H9 (cell line): ENCODE results near the gene SPAG6. TPM values are rescaled to one million over a fixed set of nuclear protein-coding genes. Genes with fewer than 3 reads are reported as not detected.
A peak's percentile ranks its signal among the peaks of the same experiment; 100 is the strongest.

ENCODE experiments used
- DNase-seq: peaks from one replicate; pipeline ENCODE4 v3.0.0-alpha.2; 2017
- H2AFZ ChIP-seq: one replicate; pipeline ENCODE4 v1.6.1; 2013; ENCODE audit warnings: mild to moderate bottlenecking, low read length, control low read depth, moderate library complexity
- H2AK5ac ChIP-seq: 2 replicates; pipeline ENCODE4 v1.6.1; 2013; ENCODE audit warnings: low read length, control low read depth, mixed read lengths; ENCODE audit not compliant: insufficient read length
- H2BK120ac ChIP-seq: one replicate; pipeline ENCODE4 v1.6.1; 2013; ENCODE audit warnings: low read depth, mild to moderate bottlenecking, low read length, control low read depth, inconsistent platforms; ENCODE audit not compliant: poor library complexity, severe bottlenecking
- H2BK12ac ChIP-seq: 2 replicates; pipeline ENCODE4 v1.6.1; 2013; ENCODE audit warnings: low read length, control low read depth, mixed read lengths, low read depth; ENCODE audit not compliant: insufficient read length
- H2BK15ac ChIP-seq: 2 replicates; pipeline ENCODE4 v1.6.1; 2013; ENCODE audit warnings: low read depth, low read length, control low read depth
- H2BK20ac ChIP-seq: one replicate; pipeline ENCODE4 v1.6.1; 2013; ENCODE audit warnings: low read depth, mild to moderate bottlenecking, low read length, control low read depth, inconsistent platforms; ENCODE audit not compliant: poor library complexity, severe bottlenecking
- H2BK5ac ChIP-seq: 2 replicates; pipeline ENCODE4 v1.6.1; 2013; ENCODE audit warnings: low read length, control low read depth, mixed read lengths; ENCODE audit not compliant: insufficient read length
- H3K14ac ChIP-seq: 2 replicates; pipeline ENCODE4 v1.6.1; 2013; ENCODE audit warnings: low read length, control low read depth; ENCODE audit not compliant: insufficient read depth
- H3K18ac ChIP-seq: 2 replicates; pipeline ENCODE4 v1.6.1; 2013; ENCODE audit warnings: low read depth, mild to moderate bottlenecking, mixed read lengths, low read length, control low read depth; ENCODE audit not compliant: insufficient read length
- H3K23ac ChIP-seq: 2 replicates; pipeline ENCODE4 v1.6.1; 2013; ENCODE audit warnings: low read length, control low read depth, mixed read lengths, low read depth; ENCODE audit not compliant: insufficient read length
- H3K23me2 ChIP-seq: 2 replicates; pipeline ENCODE4 v1.6.1; 2013; ENCODE audit warnings: low read depth, mild to moderate bottlenecking, mixed read lengths, low read length, control low read depth; ENCODE audit not compliant: insufficient read length, poor library complexity, severe bottlenecking
- H3K27ac ChIP-seq: 2 replicates; pipeline ENCODE4 v1.5.1; 2013; ENCODE audit warnings: low read length, control low read depth, mixed read lengths, low read depth; ENCODE audit not compliant: insufficient read length
- H3K27me3 ChIP-seq: 2 replicates; pipeline ENCODE4 v1.6.1; 2013; ENCODE audit warnings: low read length, control low read depth, inconsistent platforms; ENCODE audit not compliant: insufficient read depth
- H3K4ac ChIP-seq: 2 replicates; pipeline ENCODE4 v1.6.1; 2013; ENCODE audit warnings: low read depth, mild to moderate bottlenecking, control low read depth, inconsistent platforms, low read length, moderate library complexity
- H3K4me1 ChIP-seq: 2 replicates; pipeline ENCODE4 v1.6.1; 2013; ENCODE audit warnings: low read length, control low read depth, inconsistent platforms; ENCODE audit not compliant: insufficient read depth
- H3K4me2 ChIP-seq: 2 replicates; pipeline ENCODE4 v1.6.1; 2013; ENCODE audit warnings: low read length, control low read depth, mixed read lengths; ENCODE audit not compliant: insufficient read length, insufficient read depth
- H3K56ac ChIP-seq: 2 replicates; pipeline ENCODE4 v1.6.1; 2013; ENCODE audit warnings: low read depth, mild to moderate bottlenecking, mixed read lengths, low read length, control low read depth; ENCODE audit not compliant: insufficient read length
- H3K79me1 ChIP-seq: 2 replicates; pipeline ENCODE4 v1.6.1; 2013; ENCODE audit warnings: low read depth, mild to moderate bottlenecking, moderate library complexity, low read length, control low read depth, inconsistent platforms; ENCODE audit not compliant: insufficient read depth, poor library complexity, severe bottlenecking
- H3K79me2 ChIP-seq: 2 replicates; pipeline ENCODE4 v1.6.1; 2013; ENCODE audit warnings: low read length, control low read depth, inconsistent platforms; ENCODE audit not compliant: insufficient read depth
- H3K9ac ChIP-seq: 2 replicates; pipeline ENCODE4 v1.6.1; 2013; ENCODE audit warnings: low read length, control low read depth, mixed read lengths; ENCODE audit not compliant: insufficient read length; ENCODE audit errors: extremely low read depth
- H3K9me3 ChIP-seq: one replicate; pipeline ENCODE4 v1.6.1; 2013; ENCODE audit warnings: low read depth, low read length, inconsistent platforms; ENCODE audit not compliant: control insufficient read depth
- H3T11ph ChIP-seq: one replicate; pipeline ENCODE4 v1.6.1; 2013; ENCODE audit warnings: mild to moderate bottlenecking, low read length, control low read depth, inconsistent platforms
- H4K20me1 ChIP-seq: one replicate; pipeline ENCODE4 v1.6.1; 2013; ENCODE audit not compliant: control insufficient read depth, insufficient read length, insufficient read depth
- H4K5ac ChIP-seq: 2 replicates; pipeline ENCODE4 v1.6.1; 2013; ENCODE audit warnings: low read depth, mild to moderate bottlenecking, mixed read lengths, low read length, control low read depth; ENCODE audit not compliant: insufficient read length
- H4K8ac ChIP-seq: replicated peaks from 2 replicates; pipeline ENCODE4 v1.6.1; 2013; ENCODE audit warnings: low read length, control low read depth, mixed read lengths, low read depth; ENCODE audit not compliant: insufficient read length
- H4K91ac ChIP-seq: 2 replicates; pipeline ENCODE4 v1.6.1; 2013; ENCODE audit warnings: low read depth, mild to moderate bottlenecking, moderate library complexity, mixed read lengths, low read length, control low read depth; ENCODE audit not compliant: insufficient read length
- H3K27ac Mint-ChIP-seq, 3 experiments: 2 replicates in 2 of 3; 3 replicates in 1 of 3; pipeline ENCODE4 v1.8.0; 2020 to 2021; ENCODE audit warnings: mixed read lengths in 3 of 3, mild to moderate bottlenecking in 1 of 3, moderate library complexity in 1 of 3
- H3K27me3 Mint-ChIP-seq: 2 replicates; pipeline ENCODE4 v1.8.0; 2021; ENCODE audit warnings: low read depth, mild to moderate bottlenecking, moderate library complexity, mixed read lengths
- H3K36me3 Mint-ChIP-seq, 3 experiments: 2 replicates in 2 of 3; 3 replicates in 1 of 3; pipeline ENCODE4 v1.8.0; 2020 to 2021; ENCODE audit warnings: low read depth in 3 of 3, mixed read lengths in 3 of 3; ENCODE audit not compliant: insufficient read depth in 1 of 3
- H3K4me1 Mint-ChIP-seq, 2 experiments: 2 replicates each; pipeline ENCODE4 v1.8.0; 2020; ENCODE audit warnings: mixed read lengths in 2 of 2
- H3K4me3 Mint-ChIP-seq, 2 experiments: 2 replicates in 1 of 2; 3 replicates in 1 of 2; pipeline ENCODE4 v1.8.0; 2020 to 2021; ENCODE audit warnings: mild to moderate bottlenecking in 2 of 2, mixed read lengths in 2 of 2, moderate library complexity in 1 of 2
- H3K9me3 Mint-ChIP-seq, 2 experiments: 2 replicates in 1 of 2; 3 replicates in 1 of 2; pipeline ENCODE4 v1.8.0; 2020; ENCODE audit warnings: mild to moderate bottlenecking in 2 of 2, mixed read lengths in 2 of 2, moderate library complexity in 1 of 2
- WGBS: extraction: QIAGEN DNeasy Blood & Tissue Kit; methylation state at CpG from one replicate; pipeline ENCODE4 v1.1.7; 2013; ENCODE audit warnings: missing lambda C conversion rate, low lambda C conversion rate, mixed read lengths; ENCODE audit not compliant: insufficient read length; ENCODE audit errors: extremely low coverage; 5-methylcytosine and 5-hydroxymethylcytosine counted together
- total RNA-seq: library from RNA; stranded (reverse); gene quantifications from 2 replicates; pipeline ENCODE4 v1.2.1, GENCODE V29; 2021
- TF ChIP-seq, protein P1 (sequence below): fragments of 200-600 bp; sonication (generic); conservative IDR thresholded peaks from 3 replicates; pipeline ENCODE4 v1.8.0; 2021; ENCODE audit warnings: antibody characterized with exemption, mild to moderate bottlenecking

The SPAG6 gene
- total RNA-seq, 1 experiment from 2014 or later, result 0.24 TPM

- Histone ChIP-seq H4K20me1 (no peaks in the 10 kb centered on the region), H2BK15ac (no peak overlapping the region), H4K5ac (no peak overlapping the region), H3K14ac (no peak overlapping the region), H3K27ac (no peak overlapping the region), H2AFZ (no peak overlapping the region), H3K9me3 (no peaks in the 10 kb centered on the region), H2BK12ac (no peak overlapping the region), H3K4ac (no peak overlapping the region), H2BK20ac (no peak overlapping the region), H3K18ac (no peak overlapping the region), H4K91ac (no peak overlapping the region), H3T11ph (no peak overlapping the region), H3K4me1 (no peaks in the 10 kb centered on the region), H2BK120ac (no peak overlapping the region), H3K9ac (no peak overlapping the region), H3K4me2 (peak overlapping the region; percentile 38), H3K23ac (no peak overlapping the region), H3K79me1 (no peaks in the 10 kb centered on the region), H2AK5ac (no peak overlapping the region), H3K79me2 (no peaks in the 10 kb centered on the region), H3K27me3 (peaks cover 56% of the 10 kb centered on the region; the same call in 1 of the 2 replicates), H3K23me2 (peaks cover 14% of the 10 kb centered on the region), H2BK5ac (no peak overlapping the region), H4K8ac (no peak overlapping the region), H3K56ac (no peak overlapping the region)
- Mint-ChIP-seq H3K36me3 (0 out of 7 replicates have a peak, but pooled peaks cover 0 to 5% (median 0%) of the 10 kb centered on the region in 3 experiments), H3K9me3 (no peaks in the 10 kb centered on the region; a peak in 3 of 5 replicates), H3K4me1 (peaks cover 6 to 17% of the 10 kb centered on the region in 2 experiments), H3K27me3 (peaks cover 94% of the 10 kb centered on the region), H3K4me3 (peak overlapping the region; percentile 23 to 73), H3K27ac (no peak overlapping the region)
- no CpG with 5 or more reads among the region's 25 CpGs for WGBS
- no peak for DNase-seq
- TF ChIP-seq, protein P1, sequence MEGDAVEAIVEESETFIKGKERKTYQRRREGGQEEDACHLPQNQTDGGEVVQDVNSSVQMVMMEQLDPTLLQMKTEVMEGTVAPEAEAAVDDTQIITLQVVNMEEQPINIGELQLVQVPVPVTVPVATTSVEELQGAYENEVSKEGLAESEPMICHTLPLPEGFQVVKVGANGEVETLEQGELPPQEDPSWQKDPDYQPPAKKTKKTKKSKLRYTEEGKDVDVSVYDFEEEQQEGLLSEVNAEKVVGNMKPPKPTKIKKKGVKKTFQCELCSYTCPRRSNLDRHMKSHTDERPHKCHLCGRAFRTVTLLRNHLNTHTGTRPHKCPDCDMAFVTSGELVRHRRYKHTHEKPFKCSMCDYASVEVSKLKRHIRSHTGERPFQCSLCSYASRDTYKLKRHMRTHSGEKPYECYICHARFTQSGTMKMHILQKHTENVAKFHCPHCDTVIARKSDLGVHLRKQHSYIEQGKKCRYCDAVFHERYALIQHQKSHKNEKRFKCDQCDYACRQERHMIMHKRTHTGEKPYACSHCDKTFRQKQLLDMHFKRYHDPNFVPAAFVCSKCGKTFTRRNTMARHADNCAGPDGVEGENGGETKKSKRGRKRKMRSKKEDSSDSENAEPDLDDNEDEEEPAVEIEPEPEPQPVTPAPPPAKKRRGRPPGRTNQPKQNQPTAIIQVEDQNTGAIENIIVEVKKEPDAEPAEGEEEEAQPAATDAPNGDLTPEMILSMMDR, result no peak
Measured at GRCh38 chr10:22333167-22333974, 11.9 kb upstream of the SPAG6 start.
